WTC11 (cell line): ENCODE data around the gene AGAP1.

Experiments used
- CTCF ChIP-seq: fragments of 200-600 bp; IDR thresholded peaks from 2 replicates; pipeline ENCODE4 v1.8.0; 2022; ENCODE audit warnings: antibody characterized with exemption
- ESRRA ChIP-seq: sonication (generic); formaldehyde crosslinking; IDR thresholded peaks from 2 replicates; pipeline ENCODE4 v1.8.1; 2022; ENCODE audit warnings: mild to moderate bottlenecking, missing genetic modification reagents, borderline replicate concordance
- ZNF121 ChIP-seq: sonication (generic); formaldehyde crosslinking; IDR thresholded peaks from 2 replicates; pipeline ENCODE4 v1.8.0; 2023; ENCODE audit warnings: missing genetic modification reagents
- ZSCAN18 ChIP-seq: fragments of 250-450 bp; sonication (Bioruptor Pico); IDR thresholded peaks from 2 replicates; pipeline ENCODE4 v2.1.2; 2022; ENCODE audit warnings: mild to moderate bottlenecking, moderate library complexity
- TF ChIP-seq, protein P1 (sequence below): sonication (generic); formaldehyde crosslinking; IDR thresholded peaks from 2 replicates; pipeline ENCODE4 v1.8.1; 2022; ENCODE audit warnings: low read depth, mild to moderate bottlenecking, moderate library complexity, missing genetic modification reagents, borderline replicate concordance

DNA sequence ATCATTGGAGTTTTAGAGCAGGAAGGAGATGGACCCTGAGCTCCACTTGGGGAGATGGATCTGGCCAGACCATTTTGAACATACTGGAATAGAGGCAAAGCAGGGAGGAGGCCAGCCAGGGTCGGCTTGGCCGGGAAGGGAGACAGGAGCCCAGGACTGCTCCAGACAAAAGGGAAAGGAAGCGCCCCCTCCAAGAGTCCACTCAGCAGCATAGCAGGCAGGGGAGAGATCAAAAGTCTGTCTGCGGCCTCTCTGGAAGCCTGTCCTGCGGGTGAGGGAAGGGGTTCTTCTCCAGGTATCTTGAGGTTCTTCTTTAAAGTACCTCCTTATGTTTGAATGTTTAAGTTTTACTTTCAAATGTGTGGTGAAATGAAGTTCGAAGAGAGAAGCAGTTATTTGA lies 548.2 kb downstream of the AGAP1 start:
- TF ChIP-seq CTCF, result no peak
- no peak for TF ChIP-seq ESRRA
- no peak for TF ChIP-seq ZNF121 (CRISPR knock-in tag)
- TF ChIP-seq, protein P1, sequence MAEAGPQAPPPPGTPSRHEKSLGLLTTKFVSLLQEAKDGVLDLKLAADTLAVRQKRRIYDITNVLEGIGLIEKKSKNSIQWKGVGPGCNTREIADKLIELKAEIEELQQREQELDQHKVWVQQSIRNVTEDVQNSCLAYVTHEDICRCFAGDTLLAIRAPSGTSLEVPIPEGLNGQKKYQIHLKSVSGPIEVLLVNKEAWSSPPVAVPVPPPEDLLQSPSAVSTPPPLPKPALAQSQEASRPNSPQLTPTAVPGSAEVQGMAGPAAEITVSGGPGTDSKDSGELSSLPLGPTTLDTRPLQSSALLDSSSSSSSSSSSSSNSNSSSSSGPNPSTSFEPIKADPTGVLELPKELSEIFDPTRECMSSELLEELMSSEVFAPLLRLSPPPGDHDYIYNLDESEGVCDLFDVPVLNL (CRISPR knock-in tag), result no peak
- no peak for TF ChIP-seq ZSCAN18 (CRISPR knock-in tag)
